HCT116 (cell line): ENCODE results near the gene CCL8. TPM values are rescaled to one million over a fixed set of nuclear protein-coding genes. Genes with fewer than 3 reads are reported as not detected.

ENCODE experiments used
- ATAC-seq: fragments of 200-7000 bp; cut with Tn5 transposase; 2 replicates; pipeline ENCODE4 v1.9.1; 2020; ENCODE audit warnings: mild to moderate bottlenecking, moderate library complexity
- BruUV-seq: library from RNA; stranded (reverse); fragments of 400-500 nt; replicated peaks from 2 replicates; lab custom pipeline; 2021; lab: Mats Ljungman, UMichigan
- CTCF ChIA-PET: fragments of 300-600 bp; sonication (Branson Sonifier 250); formaldehyde crosslinking; loops from one replicate; lab custom pipeline; 2021; ENCODE audit warnings: antibody characterized with exemption; lab: Charles Lee
- POLR2A ChIA-PET: fragments of 300-600, 350-600 bp; sonication (Branson Sonifier 250); formaldehyde crosslinking; loops from one replicate; lab custom pipeline; 2021; ENCODE audit warnings: antibody characterized with exemption; lab: Charles Lee
- RAD21 ChIA-PET, 2 experiments: fragments of 300-600 bp; sonication (Branson Sonifier 250); formaldehyde crosslinking; loops; one replicate each; lab custom pipeline; 2023; ENCODE audit warnings: low total read pairs in 2 of 2; ENCODE audit not compliant: uncharacterized antibody in 2 of 2, unreplicated experiment in 2 of 2, low non-redundant PET in 1 of 2; lab: Charles Lee
- DNase-seq: peaks from one replicate; pipeline ENCODE4 v3.0.0-alpha.2; 2010; ENCODE audit warnings: low read depth, low spot score
- H2AFZ ChIP-seq: fragments of 200-600 bp; shearing (Covaris generic), sonication (generic); 2 replicates; pipeline ENCODE4 v1.6.1; 2017; ENCODE audit warnings: low read depth, mixed run types, mixed read lengths, antibody characterized with exemption, low read length; ENCODE audit not compliant: poor library complexity, severe bottlenecking
- H3K27ac ChIP-seq: 2 replicates; pipeline ENCODE4 v1.5.1; 2012; ENCODE audit warnings: low read depth, low read length
- H3K27me3 ChIP-seq: fragments of 200-600 bp; sonication (generic); 2 replicates; pipeline ENCODE4 v1.6.1; 2016; ENCODE audit warnings: mixed run types, low read length, mixed read lengths; ENCODE audit not compliant: insufficient read depth
- H3K36me3 ChIP-seq, 2 experiments: fragments of 200-500 bp in 1 of 2; fragments of 200-600 bp in 1 of 2; sonication (Bioruptor generic) in 1 of 2; sonication (generic) in 1 of 2; 2 replicates each; pipeline versions ENCODE4 v1.5.1 to v1.6.1; 2014 to 2016; ENCODE audit warnings: low read length in 2 of 2, inconsistent platforms in 1 of 2, mixed read lengths in 1 of 2, mixed run types in 1 of 2; ENCODE audit not compliant: insufficient read depth in 2 of 2, control insufficient read depth in 1 of 2
- H3K4me1 ChIP-seq, 2 experiments: fragments of 200-600 bp in 1 of 2; sonication (generic) in 1 of 2; 2 replicates each; pipeline versions ENCODE4 v1.5.1 to v1.6.1; 2012 to 2017; ENCODE audit warnings: low read length in 2 of 2, inconsistent platforms in 1 of 2, mild to moderate bottlenecking in 1 of 2, mixed read lengths in 1 of 2, mixed run types in 1 of 2, moderate library complexity in 1 of 2; ENCODE audit not compliant: insufficient read depth in 2 of 2, control insufficient read depth in 1 of 2
- H3K4me2 ChIP-seq: fragments of 200-600 bp; sonication (generic); 2 replicates; pipeline ENCODE4 v1.6.1; 2017; ENCODE audit warnings: mixed run types, low read length, mixed read lengths
- H3K4me3 ChIP-seq, 2 experiments: fragments of 200-600 bp in 1 of 2; sonication (generic) in 1 of 2; replicated peaks in 1 of 2; 2 replicates each; pipeline ENCODE4 v1.5.1; 2011 to 2016; ENCODE audit warnings: low read length in 2 of 2, control low read depth in 1 of 2, low read depth in 1 of 2, mild to moderate bottlenecking in 1 of 2, mixed read lengths in 1 of 2, mixed run types in 1 of 2
- H3K79me2 ChIP-seq: fragments of 200-600 bp; sonication (generic); 2 replicates; pipeline ENCODE4 v1.6.1; 2017; ENCODE audit warnings: mild to moderate bottlenecking, mixed run types, low read length, moderate library complexity, mixed read lengths; ENCODE audit not compliant: insufficient read depth
- H3K9ac ChIP-seq: fragments of 200-600 bp; sonication (generic); 2 replicates; pipeline ENCODE4 v1.6.1; 2016; ENCODE audit warnings: low read length, mixed read lengths
- H3K9me2 ChIP-seq: fragments of 200-600 bp; sonication (generic), shearing (Covaris generic); 2 replicates; pipeline ENCODE4 v1.6.1; 2017; ENCODE audit warnings: mixed run types, mild to moderate bottlenecking, moderate library complexity; ENCODE audit not compliant: insufficient read depth
- H3K9me3 ChIP-seq, 2 experiments: fragments of 200-500 bp in 1 of 2; fragments of 200-600 bp in 1 of 2; sonication (Bioruptor generic) in 1 of 2; sonication (generic) in 1 of 2; 2 replicates each; pipeline ENCODE4 v1.6.1; 2014 to 2017; ENCODE audit warnings: low read length in 2 of 2, mixed read lengths in 2 of 2, inconsistent platforms in 1 of 2, low read depth in 1 of 2, mild to moderate bottlenecking in 1 of 2, mixed run types in 1 of 2, moderate library complexity in 1 of 2; ENCODE audit not compliant: control insufficient read depth in 1 of 2, insufficient read depth in 1 of 2
- H4K20me1 ChIP-seq: fragments of 200-600 bp; sonication (generic), shearing (Covaris generic); 2 replicates; pipeline ENCODE4 v1.6.1; 2017; ENCODE audit warnings: mixed run types, mild to moderate bottlenecking, moderate library complexity; ENCODE audit not compliant: insufficient read depth
- CBX3 ChIP-seq: IDR thresholded peaks from 2 replicates; pipeline ENCODE4 v1.6.1; 2012; ENCODE audit warnings: low read depth
- CEBPB ChIP-seq: IDR thresholded peaks from 2 replicates; pipeline ENCODE4 v1.6.1; 2012; ENCODE audit warnings: low read depth
- ELF1 ChIP-seq: IDR thresholded peaks from 2 replicates; pipeline ENCODE4 v1.6.1; 2012; ENCODE audit warnings: low read depth, borderline replicate concordance
- EZH2 ChIP-seq: fragments of 200-600 bp; sonication (generic); IDR thresholded peaks from 2 replicates; pipeline ENCODE4 v1.6.1; 2017; ENCODE audit warnings: antibody characterized with exemption, mixed run types
- EZH2phosphoT487 ChIP-seq: fragments of 200-600 bp; IDR thresholded peaks from 2 replicates; pipeline ENCODE4 v1.6.1; 2018; ENCODE audit warnings: antibody characterized with exemption, borderline replicate concordance
- FOSL1 ChIP-seq: IDR thresholded peaks from 2 replicates; pipeline ENCODE4 v1.6.1; 2012; ENCODE audit warnings: low read depth
- JUND ChIP-seq: IDR thresholded peaks from 2 replicates; pipeline ENCODE4 v1.6.1; 2012
- POLR2A ChIP-seq: IDR thresholded peaks from 2 replicates; pipeline ENCODE4 v1.7.0; 2011; ENCODE audit warnings: borderline replicate concordance; ENCODE audit not compliant: insufficient read depth, insufficient read length; ENCODE audit errors: extremely low read depth
- RAD21 ChIP-seq: IDR thresholded peaks from 2 replicates; pipeline ENCODE4 v1.6.1; 2012; ENCODE audit warnings: low read depth, mild to moderate bottlenecking
- SIN3A ChIP-seq: IDR thresholded peaks from 2 replicates; pipeline ENCODE4 v1.6.1; 2012; ENCODE audit warnings: low read depth
- SP1 ChIP-seq: IDR thresholded peaks from 2 replicates; pipeline ENCODE4 v1.6.1; 2012; ENCODE audit warnings: low read depth
- YY1 ChIP-seq: IDR thresholded peaks from 2 replicates; pipeline ENCODE4 v1.6.1; 2011; ENCODE audit warnings: low read length, low read depth, moderate library complexity, mild to moderate bottlenecking; ENCODE audit not compliant: insufficient replicate concordance; ENCODE audit errors: extremely low read depth
- ZFX ChIP-seq: fragments of 450-650 bp; IDR thresholded peaks from 2 replicates; pipeline ENCODE4 v1.6.1; 2017
- intact Hi-C: fragments of 100-400 bp; cut with micrococcal nuclease; formaldehyde crosslinking; loops from 2 replicates; pipeline ENCODE4 v1.10.0; 2022
- total RNA-seq: library from RNA; stranded (reverse); gene quantifications from one replicate; pipeline ENCODE4 v1.2.1, GENCODE V29; 2021; ENCODE audit not compliant: unreplicated experiment
- TF ChIP-seq, protein P1 (sequence below): IDR thresholded peaks from 2 replicates; pipeline ENCODE4 v1.6.1; 2012; ENCODE audit warnings: low read depth
- TF ChIP-seq, protein P2 (sequence below): IDR thresholded peaks from 2 replicates; pipeline ENCODE4 v1.6.1; 2012

CCL8 gene
- total RNA-seq, 1 experiment from 2014 or later, result not detected

DNA sequence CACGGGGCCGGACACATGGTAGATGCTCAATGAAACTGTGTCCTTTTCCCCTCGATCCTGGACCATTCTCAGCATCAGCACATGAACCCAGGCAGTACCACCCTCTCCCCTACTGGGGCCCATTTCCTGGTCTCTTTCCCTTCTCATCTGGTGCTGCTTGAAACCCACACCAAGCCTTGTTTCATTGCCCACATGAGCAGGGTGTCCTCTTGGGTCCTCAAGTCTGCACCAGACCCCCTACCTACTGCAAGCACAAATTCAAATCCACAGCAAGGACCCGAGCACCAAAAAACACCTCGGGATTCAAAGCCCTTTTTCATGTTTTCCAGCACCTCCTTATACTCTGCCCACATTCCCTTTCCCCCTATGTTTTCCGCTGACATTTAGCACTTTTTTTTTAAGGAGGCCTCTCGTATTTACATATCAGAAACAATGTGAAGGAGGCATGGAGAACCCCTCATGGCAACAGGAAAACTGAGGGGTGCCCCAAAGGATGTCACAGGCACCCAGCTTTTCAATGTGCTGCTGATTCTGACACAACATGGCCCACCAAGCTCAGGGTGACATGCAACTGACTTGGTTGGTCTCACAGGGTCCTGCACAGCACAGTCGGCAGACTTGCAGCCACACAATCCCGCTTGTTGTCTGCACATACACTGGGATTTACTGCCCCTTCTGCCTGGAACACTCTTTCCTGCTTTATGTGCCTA, 48.4 kb downstream of the CCL8 start:
- no peaks in the 10 kb centered on the region for H4K20me1 ChIP-seq
- no peaks in the 10 kb centered on the region for H3K9me2 ChIP-seq
- ChIA-PET POLR2A (no interaction called here), RAD21 (no interaction called here), CTCF (no interaction called here)
- H3K27ac ChIP-seq, result no peak overlapping the region
- intact Hi-C loops, result no loop called here
- no peak for ATAC-seq
- H2AFZ ChIP-seq, result no peak overlapping the region
- H3K9ac ChIP-seq, result no peak overlapping the region
- TF ChIP-seq ZFX (no peak), CEBPB (no peak), JUND (no peak), SP1 (no peak), RAD21 (no peak), CBX3 (no peak)
- BruUV-seq, result no TSS peak
- H3K4me3 ChIP-seq, result no peak overlapping the region
- H3K79me2 ChIP-seq, result no peaks in the 10 kb centered on the region
- no peaks in the 10 kb centered on the region for H3K4me1 ChIP-seq
- no peak overlapping the region for H3K4me2 ChIP-seq
- H3K9me3 ChIP-seq, result no peaks in the 10 kb centered on the region
- H3K27me3 ChIP-seq, result peaks cover 19% of the 10 kb centered on the region; the same call in 1 of the 2 replicates
- H3K36me3 ChIP-seq, result no peaks in the 10 kb centered on the region
- DNase-seq, result no peak

DNA sequence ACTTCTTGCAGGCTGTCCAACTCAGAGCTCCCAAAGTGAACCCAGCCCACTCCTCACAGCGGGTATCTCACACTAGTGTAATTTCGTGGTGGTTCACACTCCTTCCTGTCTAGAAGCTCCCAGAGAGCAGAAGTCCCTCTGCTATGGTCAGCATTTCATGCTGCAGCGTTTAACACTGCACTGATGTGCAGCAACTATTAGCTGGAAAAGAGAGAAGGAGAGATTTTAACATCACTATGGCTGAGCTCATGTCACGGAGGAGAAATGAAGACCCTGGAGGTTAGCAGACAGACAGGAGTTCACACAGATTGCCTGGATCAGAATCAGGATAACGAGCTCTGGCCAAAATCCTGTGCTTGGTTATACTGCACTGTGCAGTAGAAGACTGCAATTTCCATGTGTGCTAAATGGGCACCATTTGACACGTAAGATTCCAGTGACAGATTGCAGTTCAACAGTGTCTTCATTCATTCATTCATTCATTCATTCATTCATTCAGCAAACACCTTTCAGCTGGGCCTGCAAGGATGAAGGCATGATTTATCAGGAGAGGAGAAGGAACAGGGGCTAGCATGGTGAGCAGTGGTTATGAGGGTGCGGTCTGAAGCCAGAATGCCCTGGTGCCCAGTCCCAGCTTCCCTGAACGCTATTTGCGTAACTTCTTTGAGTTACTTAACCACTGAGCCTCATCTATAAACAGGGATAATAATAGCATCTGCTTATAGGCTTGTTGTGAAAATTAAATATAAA, 49.1 kb downstream of the CCL8 start:
- RAD21 ChIA-PET, result no interaction called here
- CTCF ChIA-PET, result no interaction called here
- TF ChIP-seq FOSL1 (no peak), JUND (no peak), POLR2A (no peak), EZH2phosphoT487 (no peak), ELF1 (no peak), EZH2 (no peak), RAD21 (no peak), ZFX (no peak), YY1 (no peak), CBX3 (no peak), SIN3A (no peak), CEBPB (no peak)
- TF ChIP-seq, protein P1, sequence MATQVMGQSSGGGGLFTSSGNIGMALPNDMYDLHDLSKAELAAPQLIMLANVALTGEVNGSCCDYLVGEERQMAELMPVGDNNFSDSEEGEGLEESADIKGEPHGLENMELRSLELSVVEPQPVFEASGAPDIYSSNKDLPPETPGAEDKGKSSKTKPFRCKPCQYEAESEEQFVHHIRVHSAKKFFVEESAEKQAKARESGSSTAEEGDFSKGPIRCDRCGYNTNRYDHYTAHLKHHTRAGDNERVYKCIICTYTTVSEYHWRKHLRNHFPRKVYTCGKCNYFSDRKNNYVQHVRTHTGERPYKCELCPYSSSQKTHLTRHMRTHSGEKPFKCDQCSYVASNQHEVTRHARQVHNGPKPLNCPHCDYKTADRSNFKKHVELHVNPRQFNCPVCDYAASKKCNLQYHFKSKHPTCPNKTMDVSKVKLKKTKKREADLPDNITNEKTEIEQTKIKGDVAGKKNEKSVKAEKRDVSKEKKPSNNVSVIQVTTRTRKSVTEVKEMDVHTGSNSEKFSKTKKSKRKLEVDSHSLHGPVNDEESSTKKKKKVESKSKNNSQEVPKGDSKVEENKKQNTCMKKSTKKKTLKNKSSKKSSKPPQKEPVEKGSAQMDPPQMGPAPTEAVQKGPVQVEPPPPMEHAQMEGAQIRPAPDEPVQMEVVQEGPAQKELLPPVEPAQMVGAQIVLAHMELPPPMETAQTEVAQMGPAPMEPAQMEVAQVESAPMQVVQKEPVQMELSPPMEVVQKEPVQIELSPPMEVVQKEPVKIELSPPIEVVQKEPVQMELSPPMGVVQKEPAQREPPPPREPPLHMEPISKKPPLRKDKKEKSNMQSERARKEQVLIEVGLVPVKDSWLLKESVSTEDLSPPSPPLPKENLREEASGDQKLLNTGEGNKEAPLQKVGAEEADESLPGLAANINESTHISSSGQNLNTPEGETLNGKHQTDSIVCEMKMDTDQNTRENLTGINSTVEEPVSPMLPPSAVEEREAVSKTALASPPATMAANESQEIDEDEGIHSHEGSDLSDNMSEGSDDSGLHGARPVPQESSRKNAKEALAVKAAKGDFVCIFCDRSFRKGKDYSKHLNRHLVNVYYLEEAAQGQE, result no peak
- TF ChIP-seq, protein P2, sequence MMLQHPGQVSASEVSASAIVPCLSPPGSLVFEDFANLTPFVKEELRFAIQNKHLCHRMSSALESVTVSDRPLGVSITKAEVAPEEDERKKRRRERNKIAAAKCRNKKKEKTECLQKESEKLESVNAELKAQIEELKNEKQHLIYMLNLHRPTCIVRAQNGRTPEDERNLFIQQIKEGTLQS, result no peak

More for the DNA sequence above, 49.1 kb downstream of the CCL8 start:
- DNase-seq (no peak), ATAC-seq (no peak)
- no peak overlapping the region for H3K4me3 ChIP-seq
- intact Hi-C loops, result no loop called here
- H3K9ac ChIP-seq, result no peak overlapping the region
- no peaks in the 10 kb centered on the region for H3K4me1 ChIP-seq
- POLR2A ChIA-PET, result no interaction called here
- H3K36me3 ChIP-seq, result no peaks in the 10 kb centered on the region
- no peak overlapping the region for H3K4me2 ChIP-seq
- no peaks in the 10 kb centered on the region for H3K79me2 ChIP-seq
- no peaks in the 10 kb centered on the region for H4K20me1 ChIP-seq
- H3K9me2 ChIP-seq, result no peaks in the 10 kb centered on the region
- H3K27me3 ChIP-seq, result peaks cover 19% of the 10 kb centered on the region; the same call in 1 of the 2 replicates
- BruUV-seq, result no TSS peak
- no peaks in the 10 kb centered on the region for H3K9me3 ChIP-seq
- no peak overlapping the region for H3K27ac ChIP-seq
- H2AFZ ChIP-seq, result no peak overlapping the region
